Measurements from ENCODE around the gene TSPAN19. TPM values are rescaled to one million over a fixed set of nuclear protein-coding genes. Genes with fewer than 3 reads are reported as not detected.
"Not testable (repeated sequence)": the region's sequence is repeated elsewhere in the genome, so short reads cannot be mapped to it uniquely, and the experiment has no call there.

TSPAN19 gene
- under 1 TPM in 3 of 12 donors, not detected in 9; 0.10 to 0.30 (median 0.20) TPM for polyA plus RNA-seq (ENCODE audit: insufficient read length in 12 of 12)
- long read RNA-seq, donor 1 = 0 reads
- long read RNA-seq, donor 2 = 0 reads
- long read RNA-seq, donor 3 = 0 reads
- long read RNA-seq, donor 4 = 0 reads
- long read RNA-seq, donor 5 = 0 reads
- long read RNA-seq, donor 6 = 0 reads
- long read RNA-seq, donor 7 = 0 reads
- long read RNA-seq, donor 8 = 0 reads
- long read RNA-seq, donor 9 = 0 reads
- long read RNA-seq, donor 10 = 0 reads
- long read RNA-seq, donor 11 = 0 reads

DNA sequence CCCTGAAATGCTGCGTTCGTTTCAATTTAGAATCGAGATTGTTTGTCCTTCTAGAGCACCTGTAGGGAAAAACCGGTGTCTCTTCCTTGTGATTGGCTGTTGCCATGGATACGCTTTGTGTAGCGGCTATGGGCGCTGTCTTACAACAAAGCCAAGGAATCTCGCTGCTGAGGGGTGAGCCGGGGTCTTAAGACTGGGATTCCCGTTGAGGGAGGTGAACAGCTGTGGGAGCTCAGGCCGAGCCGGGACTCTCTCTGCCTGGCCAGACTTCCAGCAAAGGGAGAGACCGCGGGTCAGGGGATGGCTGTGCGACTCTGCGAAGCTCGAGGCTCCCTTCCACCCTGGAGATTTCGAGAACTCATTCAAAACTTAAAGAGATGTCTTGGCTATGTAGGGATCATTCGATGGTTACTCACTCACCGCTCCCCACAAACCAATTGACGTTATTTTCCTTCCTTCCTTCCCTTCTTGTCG is at the start of gene TSPAN19, which contains the start of gene LRRIQ1:
TSPAN19 (minus strand) TSS at position 44 of the 474 bp plus-strand sequence. CDS start 6,331 bp downstream, outside the sequence.
LRRIQ1 (plus strand) TSS at position 118 of the 474 bp plus-strand sequence. CDS start 1,826 bp downstream, outside the sequence.
- peak; percentile 85 for DNase-seq

DNA sequence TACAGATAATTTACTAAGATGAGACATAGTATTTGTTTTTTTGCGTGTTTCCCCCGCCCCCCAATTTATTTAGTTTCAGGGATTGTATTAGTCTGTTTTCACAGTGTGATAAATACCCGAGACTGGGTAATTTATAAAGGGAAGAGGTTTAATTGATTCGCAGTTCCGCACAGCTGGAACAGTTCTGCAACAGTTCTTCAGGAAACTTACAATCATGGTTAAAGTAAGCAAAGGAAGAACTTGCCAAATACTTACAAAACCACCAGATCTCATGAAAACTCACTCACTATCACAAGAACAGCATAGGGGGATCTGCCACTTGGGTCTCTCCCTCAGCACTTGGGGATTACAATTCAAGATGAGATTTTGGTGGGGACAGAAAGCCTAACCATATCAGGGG is 49.0 kb upstream of the TSPAN19 start:
- no peak for DNase-seq

DNA sequence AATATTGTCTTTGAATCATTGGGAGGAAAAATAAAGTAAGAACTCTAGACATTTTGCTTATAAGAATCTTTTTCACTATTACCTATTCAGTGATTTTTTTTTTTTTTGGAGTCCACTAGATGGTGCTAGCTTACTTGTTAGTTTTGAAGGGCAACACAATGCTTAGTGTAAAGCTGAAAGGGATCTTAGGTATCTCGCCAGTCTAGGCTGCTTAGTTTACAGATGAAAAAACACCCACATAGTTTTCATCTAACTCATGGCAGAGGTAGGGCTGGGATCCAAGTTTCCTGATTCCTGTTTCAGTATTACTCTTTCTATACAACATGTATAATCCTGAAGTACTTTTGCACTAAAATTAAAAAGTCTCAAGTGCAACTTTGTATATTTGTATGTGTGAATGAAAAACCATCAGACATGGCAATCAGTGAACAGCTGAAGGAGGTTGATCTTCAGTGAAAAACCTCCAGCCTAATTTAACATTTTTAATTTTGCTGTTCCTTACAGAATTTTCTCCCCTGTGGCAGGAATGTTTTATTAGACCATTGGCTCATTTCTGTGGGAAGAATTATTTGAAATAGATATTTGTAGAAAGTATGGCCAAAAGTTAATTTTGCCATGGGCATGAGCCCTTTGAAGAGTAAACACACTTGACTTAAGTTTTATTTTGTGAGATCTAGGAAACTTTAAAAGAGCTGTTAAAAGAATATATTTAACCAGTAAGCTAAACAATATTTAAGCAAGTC is 40.8 kb upstream of the TSPAN19 start:
- peak; percentile 21 for DNase-seq

DNA sequence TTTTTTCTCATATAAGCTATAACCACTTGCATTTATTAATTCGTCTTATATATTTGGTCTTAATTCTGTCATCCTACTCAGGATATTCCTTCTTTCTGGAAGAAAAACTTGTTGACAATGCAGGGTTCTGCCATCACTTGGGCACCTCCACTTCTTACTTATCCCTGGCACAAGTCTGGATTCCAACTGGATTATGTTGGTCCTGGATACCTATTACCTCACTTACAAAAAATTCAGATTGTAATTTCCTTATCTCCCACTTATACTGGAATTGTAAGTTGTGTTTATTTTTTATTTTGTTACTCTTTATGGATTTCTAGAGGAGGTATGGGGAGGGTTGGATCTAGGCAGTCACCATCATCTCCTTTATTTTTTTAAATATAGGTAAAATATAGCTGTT is 36.7 kb upstream of the TSPAN19 start:
- no peak for DNase-seq

DNA sequence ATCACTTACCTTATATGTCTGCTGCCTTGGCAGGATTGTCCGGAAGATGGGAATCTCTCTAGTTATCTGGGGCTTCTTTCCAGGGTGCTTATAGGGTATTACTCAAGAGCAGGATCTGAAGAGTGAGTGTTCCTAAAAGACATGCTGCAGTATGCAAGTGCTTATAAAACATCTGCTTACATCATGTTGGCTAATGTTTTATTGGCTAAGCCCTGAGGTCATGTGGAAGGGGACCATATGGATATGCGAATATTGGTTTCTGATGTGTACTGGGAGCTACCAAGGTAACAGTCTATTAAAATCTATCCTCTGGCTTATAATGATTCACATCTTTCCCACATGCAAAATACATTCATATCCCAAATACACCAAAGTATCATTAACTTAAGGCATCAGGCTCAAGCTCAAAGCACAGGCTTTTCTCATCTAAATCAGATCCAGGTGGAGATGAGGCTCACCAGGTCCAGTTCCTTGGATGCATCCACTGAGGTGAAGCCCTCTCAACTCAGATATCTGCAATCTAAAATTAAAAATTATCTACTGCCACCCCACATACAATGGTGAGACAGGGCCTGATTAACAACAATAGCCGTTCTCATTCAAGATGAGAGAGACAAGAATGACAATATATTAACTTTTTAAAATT is 29.9 kb upstream of the TSPAN19 start:
- no peak for DNase-seq

DNA sequence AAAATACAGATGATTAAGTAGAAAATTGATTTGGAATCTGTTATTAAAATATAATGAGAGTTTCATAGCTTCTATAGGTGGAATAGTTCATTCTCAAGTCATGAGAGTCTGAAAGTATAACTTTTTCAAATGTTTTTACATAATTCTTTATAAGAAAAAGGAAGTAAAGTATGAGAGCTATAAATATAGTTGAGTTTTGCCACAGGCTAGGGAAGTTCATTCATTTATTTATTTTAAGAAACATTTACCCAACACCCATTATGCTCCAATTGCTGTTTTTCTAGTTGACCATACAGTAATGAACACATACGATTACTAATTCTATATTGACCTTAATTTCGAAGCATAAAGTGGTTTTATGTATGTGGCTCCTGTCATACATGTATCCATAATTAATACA is 24.8 kb upstream of the TSPAN19 start:
- DNase-seq = no peak

DNA sequence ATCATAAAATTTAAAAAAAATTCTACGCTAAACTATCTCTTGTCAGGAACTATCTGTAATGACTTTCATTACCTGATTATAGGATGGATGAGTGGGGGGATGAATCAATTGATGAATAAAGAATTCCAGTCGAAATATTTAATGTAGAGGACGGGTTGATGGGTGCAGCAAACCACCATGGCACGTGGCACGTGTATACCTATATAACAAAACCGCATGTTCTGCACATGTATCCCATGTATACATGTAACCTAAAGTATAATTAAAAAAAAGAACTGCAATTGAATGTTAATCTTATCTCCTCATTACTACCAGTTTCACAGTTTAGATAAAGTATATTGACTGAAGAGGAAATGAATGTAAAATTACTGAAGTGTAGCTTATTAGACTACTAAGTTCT is 23.5 kb upstream of the TSPAN19 start:
- DNase-seq = no peak

DNA sequence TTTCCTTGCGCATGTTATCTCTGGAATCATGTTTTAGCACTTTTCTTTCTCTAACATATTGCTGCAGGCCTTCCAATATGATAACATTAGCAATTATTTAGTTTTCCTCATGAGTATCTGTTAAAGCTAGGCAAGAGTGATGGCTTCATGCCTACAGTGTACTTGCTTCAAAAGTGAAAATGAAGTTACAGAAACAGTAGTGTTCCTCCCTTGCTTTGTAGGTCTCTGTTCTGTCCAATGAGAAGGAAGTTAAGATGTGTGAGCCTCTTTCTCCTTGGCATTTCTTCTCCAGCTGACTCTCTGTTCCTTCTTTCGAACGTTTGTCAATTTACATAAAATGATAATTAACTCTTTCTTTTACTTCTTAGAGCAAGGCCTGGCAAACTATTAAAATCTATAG is 22.3 kb upstream of the TSPAN19 start:
- no peak for DNase-seq

DNA sequence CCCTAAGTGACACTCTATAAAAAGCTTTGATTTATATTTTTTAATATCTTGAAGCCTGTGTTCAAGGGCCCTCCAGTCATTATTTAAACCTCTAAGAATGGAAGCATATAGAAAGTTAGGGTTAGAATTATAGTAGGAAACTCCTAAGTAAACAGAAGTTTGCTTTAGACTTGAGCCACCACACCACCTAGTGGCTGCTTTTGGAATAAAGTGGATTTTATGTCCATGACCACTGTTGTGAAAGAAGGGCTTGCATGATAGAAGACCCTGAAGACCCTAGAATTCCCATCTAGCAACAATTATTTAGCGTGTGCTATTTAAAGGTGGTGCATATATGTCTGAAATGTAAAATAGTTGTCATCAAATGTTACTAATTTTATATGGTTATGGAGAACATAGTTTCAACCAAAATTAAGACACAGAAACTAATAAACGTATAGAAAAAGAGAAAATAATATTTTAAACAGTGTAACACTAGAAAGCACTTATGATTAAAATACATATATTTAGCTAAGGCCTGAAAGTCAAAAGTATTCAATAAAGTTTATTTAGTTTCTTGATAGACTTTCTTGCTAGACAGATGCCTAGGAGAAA is 21.4 kb upstream of the TSPAN19 start:
- peak; percentile 41 for DNase-seq

DNA sequence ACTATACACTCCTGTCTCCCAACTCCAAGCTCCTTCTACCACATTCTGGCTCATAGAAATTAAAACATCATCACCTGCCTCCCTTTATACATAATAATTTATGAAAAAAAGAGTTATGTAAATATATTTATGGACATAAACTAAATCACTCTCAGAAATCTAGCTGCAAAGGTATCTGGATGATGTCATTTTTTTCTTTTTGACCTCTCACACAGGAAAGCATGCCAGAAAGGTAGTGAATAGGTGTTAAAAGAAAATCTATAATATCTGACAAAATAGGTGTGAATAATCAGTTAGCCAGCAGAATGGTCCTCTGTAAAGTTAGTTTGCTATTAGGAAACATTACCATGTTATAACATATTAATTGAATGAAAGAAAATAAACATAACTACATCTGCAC is 7.8 kb upstream of the TSPAN19 start:
- no peak for DNase-seq

DNA sequence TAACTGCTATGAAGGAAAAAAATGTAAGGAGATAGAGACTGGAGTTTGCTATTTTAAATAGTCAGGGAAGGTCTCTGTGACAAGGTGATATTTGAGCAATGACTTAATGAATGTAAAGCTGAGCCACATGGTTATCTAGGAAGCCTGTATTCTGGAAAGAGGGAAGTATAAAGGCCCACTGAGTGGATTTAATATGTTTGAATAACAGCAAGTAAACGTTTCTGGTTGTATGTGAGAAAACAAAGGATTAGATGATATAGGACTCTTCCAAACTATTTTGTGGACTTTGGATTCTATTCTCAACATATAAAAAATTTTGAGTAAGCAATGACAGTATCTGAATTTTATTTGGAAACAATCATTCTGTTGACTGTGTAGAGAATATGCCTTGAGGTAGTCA is 5.3 kb upstream of the TSPAN19 start:
- DNase-seq = no peak

DNA sequence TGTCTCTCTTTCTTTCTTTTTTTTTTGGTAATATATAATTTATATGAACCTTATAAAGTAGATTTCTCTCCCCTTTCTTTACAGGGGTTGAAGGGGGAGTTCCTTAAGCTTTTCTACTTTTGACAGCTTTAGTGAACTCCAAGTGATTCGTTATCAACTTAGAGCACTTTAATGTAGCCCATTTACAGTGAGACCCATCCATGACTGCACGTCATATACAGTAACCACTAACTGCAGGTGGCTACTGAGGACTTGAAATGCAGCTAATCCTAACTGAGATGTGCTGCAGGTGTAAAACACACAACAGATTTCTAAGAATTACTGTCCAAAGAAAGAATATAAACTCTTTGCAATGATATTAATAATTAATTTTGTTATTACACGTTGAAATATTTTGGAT is 656 bp upstream of the TSPAN19 start:
- DNase-seq = no peak

DNA sequence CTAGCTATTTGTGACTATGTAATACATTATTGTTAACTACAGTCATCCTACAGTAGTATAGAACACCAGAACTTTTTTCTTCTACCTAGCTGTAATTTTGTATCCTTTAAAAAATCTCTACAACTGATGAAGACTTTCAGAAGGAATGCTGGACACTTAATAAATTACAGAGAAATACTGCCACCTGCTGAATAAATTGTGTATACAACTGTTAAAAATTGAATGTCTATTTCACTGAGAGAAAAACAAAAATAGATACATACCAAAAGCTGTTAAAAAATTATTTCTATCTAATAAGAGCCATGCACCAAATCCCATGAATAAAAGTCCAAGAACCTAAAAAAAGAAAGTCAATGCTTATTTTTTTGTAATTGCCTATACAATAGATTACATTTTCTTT is 6.6 kb downstream of the TSPAN19 start:
- peak; percentile 15 for DNase-seq

DNA sequence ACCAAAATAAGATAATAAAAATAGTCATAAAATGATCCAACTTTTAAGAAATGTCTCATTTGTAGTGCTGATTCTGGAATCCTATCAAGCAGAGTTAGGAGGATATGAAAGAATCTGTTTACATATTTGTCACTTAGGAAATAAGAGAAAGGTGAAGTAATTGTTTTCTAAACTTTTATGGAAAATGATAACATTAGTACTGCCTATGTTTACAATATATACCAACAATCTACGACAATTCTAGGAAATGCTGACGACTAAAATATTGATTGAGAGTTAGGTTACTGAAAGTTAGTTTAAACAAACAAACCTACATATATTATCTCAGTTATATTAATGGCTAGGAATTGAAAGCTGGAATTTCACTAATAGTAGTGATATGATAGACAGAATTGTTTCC is 18.0 kb downstream of the TSPAN19 start:
- DNase-seq = no peak

DNA sequence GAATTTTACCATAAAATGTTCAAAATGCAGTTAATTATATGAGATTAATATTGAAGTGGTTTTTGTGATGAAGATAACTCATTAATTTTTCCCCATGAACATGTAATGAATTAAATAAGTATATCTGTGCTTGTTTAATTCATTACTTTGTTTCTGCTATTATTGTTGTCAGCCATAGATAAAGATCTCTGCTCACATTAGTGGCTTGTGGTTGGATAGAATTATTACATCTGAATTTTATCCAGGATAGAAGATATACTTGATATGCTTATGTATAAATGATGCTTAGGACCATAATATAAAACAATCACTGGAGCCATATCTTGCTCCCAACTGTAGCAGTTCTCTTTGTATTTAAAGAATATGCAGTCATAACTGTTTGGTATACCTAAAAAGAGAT is 18.5 kb downstream of the TSPAN19 start:
- DNase-seq = no peak

DNA sequence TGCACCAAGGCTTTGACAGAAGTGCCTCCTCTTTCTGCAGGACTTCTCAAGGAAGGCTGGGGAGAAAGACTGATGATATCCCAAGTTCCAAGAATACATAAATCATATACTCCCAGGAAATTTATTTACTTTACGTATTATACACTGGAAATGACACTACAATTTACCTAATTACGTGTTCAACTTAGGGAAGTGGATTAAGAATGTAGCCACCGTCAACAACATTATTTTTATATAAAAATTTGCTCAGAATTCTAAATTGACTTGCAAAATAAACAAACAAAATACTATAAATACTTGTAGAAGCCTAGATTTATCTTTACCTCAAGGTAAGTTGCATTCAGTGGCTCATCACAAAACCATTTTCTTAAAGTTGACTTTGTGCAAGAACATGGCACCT is 18.9 kb downstream of the TSPAN19 start:
- DNase-seq = no peak

DNA sequence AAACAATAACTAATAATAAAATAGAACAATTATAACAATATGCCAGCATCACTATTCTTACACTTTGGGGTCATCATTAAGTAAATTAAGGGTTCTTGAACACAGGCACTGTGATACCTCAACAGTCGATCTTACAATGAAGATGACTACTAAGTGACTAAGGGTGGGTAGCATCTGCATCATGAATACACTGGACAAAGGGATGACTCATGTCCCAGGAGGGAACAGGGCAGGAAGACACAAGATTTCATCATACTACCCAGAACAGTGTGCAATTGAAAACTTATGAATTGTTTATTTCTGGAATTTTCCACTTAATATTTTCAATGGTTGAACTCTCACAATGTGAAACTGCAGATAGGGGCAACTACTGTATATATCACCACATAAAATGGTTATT is 19.7 kb downstream of the TSPAN19 start:
- DNase-seq = no peak

DNA sequence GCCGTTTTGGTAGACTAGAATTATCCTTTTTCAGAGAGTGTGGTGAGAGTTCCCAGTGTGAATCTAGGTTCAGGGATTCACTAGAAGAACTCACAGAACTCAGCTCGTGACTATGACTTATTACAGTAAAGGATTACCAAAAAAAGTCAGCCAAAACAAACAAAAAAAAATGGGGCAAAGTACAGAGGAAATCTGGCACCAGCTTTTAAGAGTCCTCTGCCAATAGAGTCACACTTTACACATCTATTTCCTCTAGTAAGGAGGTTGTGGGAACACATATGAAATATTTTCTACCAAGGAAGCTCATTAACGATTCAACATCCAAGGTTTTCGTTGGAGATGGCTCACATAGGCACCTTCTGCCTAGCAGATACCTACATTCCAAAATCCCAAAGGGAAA is 28.2 kb downstream of the TSPAN19 start:
- DNase-seq = no peak

DNA sequence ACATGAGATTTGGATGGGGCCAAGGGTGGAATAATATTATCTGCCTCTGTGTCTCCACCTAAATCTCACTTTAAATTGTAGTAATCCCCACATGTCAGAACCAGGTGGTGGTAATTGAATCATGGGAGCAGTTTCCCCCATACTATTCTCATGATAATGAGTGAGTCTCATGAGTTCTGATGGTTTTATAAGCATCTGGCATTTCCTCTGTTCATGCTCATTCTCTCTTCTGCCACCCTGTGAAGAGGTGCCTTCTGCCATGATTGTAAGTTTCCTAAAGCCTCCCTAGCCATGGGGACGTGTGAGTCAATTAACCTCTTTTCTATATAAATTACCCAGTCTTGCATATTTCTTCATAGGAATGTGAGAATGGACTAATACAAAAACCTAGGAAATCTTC is 29.9 kb downstream of the TSPAN19 start:
- no peak for DNase-seq

DNA sequence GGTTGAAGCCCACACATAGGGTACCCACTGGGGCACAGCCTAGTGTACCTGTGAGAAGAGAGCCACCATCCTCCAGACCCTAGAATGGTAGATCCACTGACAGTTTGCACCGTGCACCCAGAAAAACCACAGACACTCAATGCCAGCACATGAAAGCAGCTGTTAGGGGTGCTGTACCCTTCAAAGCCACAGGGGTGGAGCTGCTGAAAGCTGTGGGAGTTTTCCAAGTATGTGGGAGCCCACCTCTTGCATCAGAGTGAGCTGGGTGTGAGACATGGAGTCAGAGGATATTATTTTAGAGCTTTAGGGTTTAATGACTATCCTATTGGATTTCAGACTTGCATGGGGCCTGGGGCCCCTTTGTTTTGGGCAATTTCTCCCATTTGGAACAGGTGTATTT is 30.5 kb downstream of the TSPAN19 start:
- DNase-seq = no peak

DNA sequence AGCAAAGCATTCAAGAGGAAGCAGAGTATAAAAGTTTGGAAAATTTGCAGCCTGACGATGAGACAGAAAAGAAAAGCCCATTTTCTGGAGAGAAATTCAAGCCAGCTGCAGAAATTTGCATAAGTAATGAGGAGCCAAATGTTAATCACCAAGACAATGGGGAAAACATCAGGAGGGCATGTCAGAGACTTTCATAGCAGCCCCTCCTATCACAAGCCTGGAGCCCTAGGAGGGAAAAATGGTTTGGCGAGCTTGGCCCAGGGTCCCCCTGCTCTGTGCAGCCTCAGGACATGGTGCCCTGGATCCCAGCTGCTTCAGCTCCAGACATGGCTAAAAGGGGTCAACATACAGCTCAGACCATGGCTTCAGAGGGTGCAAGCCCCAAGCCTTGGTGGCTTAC is 31.0 kb downstream of the TSPAN19 start:
- DNase-seq = not testable (repeated sequence)

DNA sequence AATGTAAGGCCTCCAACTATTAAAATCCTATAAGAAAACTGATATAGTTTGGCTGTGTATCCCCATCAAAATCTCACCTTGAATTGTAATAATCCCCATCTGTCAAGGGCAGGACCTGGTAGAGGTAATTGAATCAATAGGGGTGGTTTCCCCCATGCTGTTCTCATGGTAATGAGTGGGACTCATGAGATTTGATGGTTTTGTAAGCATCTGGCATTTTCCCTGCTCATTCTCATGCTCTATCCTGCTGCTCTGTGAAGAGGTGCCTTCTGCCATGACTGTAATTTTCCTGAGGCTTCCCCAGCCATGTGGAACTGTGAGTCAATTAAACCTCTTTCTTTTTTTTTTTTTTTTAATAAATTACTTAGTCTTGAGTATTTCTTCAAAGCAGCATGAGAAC is 31.9 kb downstream of the TSPAN19 start:
- no peak for DNase-seq
